ENCODE measurements around the gene HORMAD1.
"Not testable (repeated sequence)": the region's sequence is repeated elsewhere in the genome, so short reads cannot be mapped to it uniquely, and the experiment has no call there.

Gene HORMAD1

DNA sequence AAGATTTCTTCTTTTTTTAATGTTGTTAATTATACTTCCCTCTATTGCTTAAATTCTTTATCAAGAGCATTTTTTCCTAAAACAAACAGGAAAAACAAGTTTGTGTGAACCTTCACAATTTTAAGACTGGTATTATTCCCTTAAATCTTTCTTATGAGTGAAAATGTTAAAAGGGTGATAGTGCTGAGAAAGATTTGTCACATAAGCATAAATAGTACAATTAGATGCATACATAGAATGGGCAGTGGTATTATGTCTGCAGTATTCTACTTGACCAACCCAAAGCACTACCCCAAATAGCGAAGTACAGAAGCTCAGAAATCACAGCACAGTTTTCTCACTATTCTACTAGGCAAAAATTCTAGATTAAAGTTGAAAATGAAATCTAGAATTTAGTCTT lies 41.7 kb downstream of the HORMAD1 start:
- peaks cover 35% of the 10 kb centered on the region for H3K36me3 ChIP-seq
- H3K27me3 ChIP-seq (ENCODE audit: insufficient read depth, low read depth, severe bottlenecking) = no peaks in the 10 kb centered on the region
- TF ChIP-seq, protein P1, sequence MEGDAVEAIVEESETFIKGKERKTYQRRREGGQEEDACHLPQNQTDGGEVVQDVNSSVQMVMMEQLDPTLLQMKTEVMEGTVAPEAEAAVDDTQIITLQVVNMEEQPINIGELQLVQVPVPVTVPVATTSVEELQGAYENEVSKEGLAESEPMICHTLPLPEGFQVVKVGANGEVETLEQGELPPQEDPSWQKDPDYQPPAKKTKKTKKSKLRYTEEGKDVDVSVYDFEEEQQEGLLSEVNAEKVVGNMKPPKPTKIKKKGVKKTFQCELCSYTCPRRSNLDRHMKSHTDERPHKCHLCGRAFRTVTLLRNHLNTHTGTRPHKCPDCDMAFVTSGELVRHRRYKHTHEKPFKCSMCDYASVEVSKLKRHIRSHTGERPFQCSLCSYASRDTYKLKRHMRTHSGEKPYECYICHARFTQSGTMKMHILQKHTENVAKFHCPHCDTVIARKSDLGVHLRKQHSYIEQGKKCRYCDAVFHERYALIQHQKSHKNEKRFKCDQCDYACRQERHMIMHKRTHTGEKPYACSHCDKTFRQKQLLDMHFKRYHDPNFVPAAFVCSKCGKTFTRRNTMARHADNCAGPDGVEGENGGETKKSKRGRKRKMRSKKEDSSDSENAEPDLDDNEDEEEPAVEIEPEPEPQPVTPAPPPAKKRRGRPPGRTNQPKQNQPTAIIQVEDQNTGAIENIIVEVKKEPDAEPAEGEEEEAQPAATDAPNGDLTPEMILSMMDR (IDR thresholded peaks at IDR 0.05; ENCODE audit: low read depth, low read length) = no peak
- DNase-seq = no peak
- H3K4me3 ChIP-seq (ENCODE audit: low read depth, low read length) = no peak overlapping the region
- no peaks in the 10 kb centered on the region for H3K9me3 ChIP-seq (ENCODE audit: severe bottlenecking)
- no peak overlapping the region for H3K27ac ChIP-seq

DNA sequence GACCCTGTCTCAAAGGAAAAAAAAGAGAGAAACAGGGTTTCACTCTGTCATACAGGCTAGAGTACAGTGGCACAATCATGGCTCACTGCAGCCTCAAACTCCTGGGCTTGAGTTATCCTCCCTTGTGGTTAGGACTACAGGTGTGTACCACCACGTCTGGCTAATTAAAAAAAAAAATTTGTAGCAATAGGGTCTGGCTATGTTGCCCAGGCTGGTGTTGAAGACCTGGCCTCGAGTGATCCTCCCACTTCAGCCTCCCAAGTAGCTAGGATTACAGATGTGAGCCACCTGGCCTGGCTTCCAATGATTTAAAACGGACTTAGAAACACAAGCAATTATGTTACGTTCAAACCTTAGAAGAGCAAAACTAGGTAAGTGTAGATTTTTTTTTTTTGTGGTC lies 45.8 kb downstream of the HORMAD1 start:
- TF ChIP-seq, protein P1 (IDR thresholded peaks at IDR 0.05; ENCODE audit: low read depth, low read length) = no peak
- DNase-seq = no peak
- H3K4me3 ChIP-seq (ENCODE audit: low read depth, low read length) = no peak overlapping the region

DNA sequence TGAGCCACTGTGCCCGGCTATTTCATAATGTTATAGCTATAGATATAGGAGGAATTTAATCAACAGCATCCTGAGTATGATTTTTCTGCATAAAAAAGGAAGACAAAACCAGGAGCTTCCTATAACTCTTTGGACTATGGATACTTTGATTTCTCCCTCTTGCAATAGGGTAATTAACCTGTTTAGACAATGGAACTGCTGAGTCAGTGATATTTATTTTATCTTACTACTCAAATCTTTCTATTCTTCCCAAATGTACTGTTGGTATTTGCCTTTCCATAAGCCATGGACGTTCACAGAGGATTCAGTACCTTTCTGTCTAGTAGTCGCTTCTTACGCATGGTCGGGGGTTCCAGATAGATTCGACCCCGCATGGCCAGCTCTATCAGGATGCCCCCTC lies 57.4 kb downstream of the HORMAD1 start:
- Histone ChIP-seq H3K4me3 (ENCODE audit: low read depth, low read length) (no peak overlapping the region), H3K36me3 (peaks cover 41% of the 10 kb centered on the region), H3K9me3 (ENCODE audit: severe bottlenecking) (no peaks in the 10 kb centered on the region), H3K27me3 (ENCODE audit: insufficient read depth, low read depth, severe bottlenecking) (no peaks in the 10 kb centered on the region), H3K27ac (no peak overlapping the region)
- no peak for DNase-seq
- TF ChIP-seq, protein P1 (IDR thresholded peaks at IDR 0.05; ENCODE audit: low read depth, low read length) = no peak

More for the DNA sequence above, 45.8 kb downstream of the HORMAD1 start:
- H3K27ac ChIP-seq = no peak overlapping the region
- H3K27me3 ChIP-seq (ENCODE audit: insufficient read depth, low read depth, severe bottlenecking) = no peaks in the 10 kb centered on the region
- no peaks in the 10 kb centered on the region for H3K9me3 ChIP-seq (ENCODE audit: severe bottlenecking)
- H3K36me3 ChIP-seq = peaks cover 17% of the 10 kb centered on the region

DNA sequence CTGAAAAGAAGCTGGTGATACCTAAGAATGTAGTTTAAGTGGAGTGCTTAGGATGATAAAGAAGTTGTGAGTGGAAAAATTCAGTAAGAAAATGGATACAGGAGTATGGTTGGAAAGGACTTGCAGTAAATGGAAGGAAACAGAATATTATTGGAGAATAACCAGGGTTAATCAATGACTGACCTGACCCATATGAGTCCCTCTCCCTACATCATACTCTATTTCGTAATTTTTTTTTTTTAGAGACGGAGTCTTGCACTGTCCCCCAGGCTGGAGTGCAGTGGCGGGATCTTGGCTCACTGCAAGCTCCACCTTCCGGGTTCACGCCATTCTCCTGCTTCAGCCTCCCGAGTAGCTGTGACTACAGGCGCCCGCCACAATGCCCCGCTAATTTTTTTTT lies 57.9 kb downstream of the HORMAD1 start:
- H3K27ac ChIP-seq = no peak overlapping the region
- H3K27me3 ChIP-seq (ENCODE audit: insufficient read depth, low read depth, severe bottlenecking) = no peaks in the 10 kb centered on the region
- no peak overlapping the region for H3K4me3 ChIP-seq (ENCODE audit: low read depth, low read length)
- peaks cover 41% of the 10 kb centered on the region for H3K36me3 ChIP-seq
- DNase-seq = no peak
- TF ChIP-seq, protein P1 (IDR thresholded peaks at IDR 0.05; ENCODE audit: low read depth, low read length) = no peak
- no peaks in the 10 kb centered on the region for H3K9me3 ChIP-seq (ENCODE audit: severe bottlenecking)

DNA sequence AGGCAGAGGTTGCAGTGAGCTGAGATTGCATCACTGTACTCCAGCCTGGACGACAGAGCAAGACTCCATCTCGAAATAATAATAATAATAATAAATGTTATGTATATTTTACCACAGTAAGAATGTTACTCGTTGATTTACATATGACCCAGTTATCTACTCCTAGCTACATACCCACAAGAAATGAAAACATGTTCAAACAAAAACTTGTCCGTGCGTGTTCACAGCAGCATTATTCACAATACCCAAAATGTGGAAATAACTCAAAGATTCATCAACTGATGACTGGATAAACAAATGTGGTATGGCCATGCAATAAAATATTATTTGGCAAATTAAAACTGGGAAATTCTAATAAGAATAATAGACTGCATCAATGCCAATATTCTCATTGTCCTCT lies 59.5 kb downstream of the HORMAD1 start:
- no peak for DNase-seq

DNA sequence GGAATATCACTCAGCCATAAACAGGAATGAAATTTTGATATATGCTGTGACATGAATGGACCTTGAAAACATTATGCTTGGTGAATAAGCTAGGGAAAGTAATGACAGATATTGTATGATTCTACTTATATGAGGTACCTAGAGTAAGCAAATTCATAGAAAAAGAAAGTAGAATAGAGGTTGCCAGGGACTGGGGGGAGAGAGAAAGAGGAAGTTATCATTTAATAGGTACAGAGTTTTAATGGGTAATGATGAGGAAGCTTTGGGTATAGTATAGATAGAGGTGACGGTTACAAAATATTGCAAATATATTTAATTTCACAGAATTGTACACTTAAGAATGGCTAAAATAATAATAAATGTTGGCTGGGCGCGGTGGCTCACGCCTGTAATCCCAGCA lies 60.1 kb downstream of the HORMAD1 start:
- Histone ChIP-seq H3K27me3 (ENCODE audit: insufficient read depth, low read depth, severe bottlenecking) (no peaks in the 10 kb centered on the region), H3K27ac (no peak overlapping the region), H3K36me3 (peaks cover 41% of the 10 kb centered on the region), H3K9me3 (ENCODE audit: severe bottlenecking) (no peaks in the 10 kb centered on the region), H3K4me3 (ENCODE audit: low read depth, low read length) (no peak overlapping the region)
- DNase-seq = no peak
- TF ChIP-seq, protein P1 (IDR thresholded peaks at IDR 0.05; ENCODE audit: low read depth, low read length) = no peak

More for the DNA sequence above, 59.5 kb downstream of the HORMAD1 start:
- TF ChIP-seq, protein P1 (IDR thresholded peaks at IDR 0.05; ENCODE audit: low read depth, low read length) = no peak
- no peaks in the 10 kb centered on the region for H3K27me3 ChIP-seq (ENCODE audit: insufficient read depth, low read depth, severe bottlenecking)
- peaks cover 41% of the 10 kb centered on the region for H3K36me3 ChIP-seq
- no peak overlapping the region for H3K27ac ChIP-seq
- H3K9me3 ChIP-seq (ENCODE audit: severe bottlenecking) = no peaks in the 10 kb centered on the region
- no peak overlapping the region for H3K4me3 ChIP-seq (ENCODE audit: low read depth, low read length)

DNA sequence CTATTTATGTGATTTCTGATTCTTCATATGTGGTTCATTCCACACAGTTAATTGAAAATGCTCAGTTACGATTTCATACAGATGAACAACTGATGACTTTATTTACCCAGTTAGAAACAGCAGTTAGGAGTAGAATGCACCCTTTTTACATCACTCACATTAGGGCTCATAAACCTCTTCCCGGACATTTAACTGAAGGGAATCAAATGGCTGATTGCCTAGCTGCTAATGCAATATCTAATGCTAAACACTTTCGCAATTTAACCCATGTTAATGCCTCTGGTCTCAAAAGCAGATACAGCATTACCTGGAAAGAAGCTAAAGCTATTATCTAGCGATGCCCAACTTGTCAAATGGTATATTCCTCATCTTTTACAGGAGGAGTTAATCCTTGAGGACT lies 63.6 kb downstream of the HORMAD1 start:
- DNase-seq; H3K27ac ChIP-seq; H3K4me3 ChIP-seq (ENCODE audit: low read depth, low read length); H3K9me3 ChIP-seq (ENCODE audit: severe bottlenecking); H3K27me3 ChIP-seq (ENCODE audit: insufficient read depth, low read depth, severe bottlenecking): not testable (repeated sequence)
- peaks cover 33% of the 10 kb centered on the region for H3K36me3 ChIP-seq

DNA sequence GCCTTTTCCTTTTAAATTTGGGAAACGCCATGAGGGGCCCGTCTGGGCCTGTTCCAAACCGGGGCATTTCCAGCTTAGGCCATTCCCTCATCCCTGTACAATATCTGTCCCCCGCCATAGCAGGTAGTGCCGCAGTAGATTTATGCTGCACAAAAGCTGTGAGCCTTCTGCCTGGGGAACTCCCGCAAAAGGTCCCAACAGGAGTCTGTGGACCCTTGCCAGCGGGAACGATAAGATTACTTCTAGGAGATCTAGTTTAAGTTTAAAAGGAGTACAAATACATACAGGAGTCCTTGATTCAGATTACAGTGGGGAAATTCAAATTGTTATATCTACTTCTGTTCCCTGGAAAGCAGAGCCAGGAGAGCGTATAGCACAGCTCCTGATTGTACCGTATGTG lies 66.1 kb downstream of the HORMAD1 start:
- H3K4me3 ChIP-seq (ENCODE audit: low read depth, low read length); H3K27me3 ChIP-seq (ENCODE audit: insufficient read depth, low read depth, severe bottlenecking); H3K27ac ChIP-seq; DNase-seq; H3K9me3 ChIP-seq (ENCODE audit: severe bottlenecking): not testable (repeated sequence)
- H3K36me3 ChIP-seq = peaks cover 22% of the 10 kb centered on the region
